SIG-M5 (cell line): ENCODE measurements around the gene SLAIN2.

ENCODE experiments used
- DNase-seq: peaks from one replicate; lab custom pipeline; 2025; lab: John Stamatoyannopoulos, UW

The SLAIN2 gene

GRCh38 chr4:48334236-48334635, 7.1 kb upstream of the SLAIN2 start:
- no peak for DNase-seq

DNA sequence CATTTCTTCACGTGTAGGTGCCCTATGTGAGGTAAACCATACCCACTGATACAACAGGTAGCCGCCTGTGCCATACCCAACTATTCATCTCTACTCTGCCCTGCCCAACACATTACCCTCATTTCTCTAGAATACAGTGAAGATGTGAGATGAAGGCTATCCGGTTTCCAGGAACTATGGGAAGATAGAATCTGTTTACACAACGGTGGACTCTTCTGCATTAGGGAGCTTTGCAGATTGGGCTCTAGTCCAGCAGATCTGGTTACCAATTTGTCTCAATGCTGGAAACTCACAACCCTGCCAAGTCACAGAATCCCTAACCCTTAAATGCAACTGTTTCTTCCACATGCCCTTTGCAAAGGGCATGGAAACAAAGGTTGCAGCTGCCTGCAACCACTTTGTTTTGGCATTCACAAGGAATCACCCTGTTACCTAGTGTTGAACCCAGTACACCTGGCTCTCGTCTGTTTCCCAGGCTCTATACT, 6.4 kb upstream of the SLAIN2 start:
- no peak for DNase-seq

DNA sequence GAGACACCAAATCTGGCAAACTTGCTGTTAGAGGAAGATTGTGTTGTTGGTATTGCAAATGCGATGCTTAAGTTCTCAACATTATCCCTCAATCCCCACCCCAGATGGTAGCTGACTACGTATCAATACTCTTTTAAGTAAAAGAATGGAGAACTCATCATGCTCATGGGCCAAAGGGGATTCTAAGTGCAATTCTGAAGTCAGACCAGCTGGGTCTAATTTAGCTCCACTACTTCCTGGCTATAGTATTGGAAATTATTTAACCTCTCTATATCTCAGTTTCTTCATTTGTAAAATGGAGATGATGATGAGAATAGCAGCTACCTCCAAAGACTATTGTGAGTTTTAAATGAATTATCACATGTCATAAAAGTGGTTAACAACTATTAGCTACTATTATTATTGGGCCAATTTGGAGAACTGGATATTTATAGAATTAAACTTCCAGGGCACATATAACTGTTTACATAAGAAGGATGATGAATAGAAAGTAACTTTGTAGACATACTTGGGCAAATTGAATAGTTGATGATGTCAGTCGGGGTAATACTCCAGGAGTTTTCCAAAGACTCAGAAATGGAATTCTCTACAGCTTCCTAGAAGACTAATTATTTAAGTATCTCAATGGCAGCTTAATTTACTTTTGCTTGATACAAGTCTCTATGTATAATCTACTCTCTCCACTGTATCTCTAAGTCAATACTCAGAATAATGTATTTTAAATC, 5.0 kb upstream of the SLAIN2 start:
- DNase-seq: no peak

DNA sequence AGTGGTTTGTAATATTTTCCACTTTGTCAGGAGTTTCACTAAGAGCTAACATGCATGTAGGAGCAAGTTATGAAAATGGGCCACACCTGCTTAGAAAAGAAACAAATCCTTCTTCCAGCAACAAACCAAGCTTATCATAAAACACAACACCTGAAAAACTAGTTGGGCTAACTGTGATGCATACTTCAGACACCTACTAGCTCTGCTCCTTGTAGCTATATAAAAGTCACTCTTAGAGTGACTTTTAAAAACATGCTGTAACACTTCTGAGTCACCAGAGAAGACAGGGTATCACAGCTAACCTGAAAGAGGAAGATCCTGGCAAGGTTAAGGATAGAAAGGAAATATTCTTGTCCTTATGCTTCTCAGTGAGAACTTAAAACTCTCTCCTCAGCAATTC, 3.6 kb upstream of the SLAIN2 start:
- DNase-seq: peak; percentile 3

DNA sequence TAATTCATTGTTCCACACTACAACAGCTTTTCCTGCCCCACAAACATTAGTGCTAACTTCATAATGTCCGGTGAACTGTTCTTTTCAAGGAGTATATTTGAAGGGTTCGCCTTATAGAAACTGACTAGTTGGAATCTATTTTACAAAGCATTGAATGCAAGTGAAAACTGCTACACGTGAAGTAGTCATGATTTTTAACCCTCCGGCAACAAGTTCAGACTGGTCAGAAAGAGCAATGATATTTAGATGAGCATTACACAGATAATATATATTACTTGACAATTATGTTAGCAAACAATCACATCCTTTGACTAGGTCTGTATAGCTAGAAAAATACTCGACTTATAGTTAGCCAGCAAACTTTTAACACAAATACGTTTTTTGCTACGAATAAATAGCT, 1.7 kb upstream of the SLAIN2 start:
- DNase-seq: no peak

- DNase-seq: peak; percentile 14
Measured at GRCh38 chr4:48340276-48340964, 909 bp upstream of the SLAIN2 start.

DNA sequence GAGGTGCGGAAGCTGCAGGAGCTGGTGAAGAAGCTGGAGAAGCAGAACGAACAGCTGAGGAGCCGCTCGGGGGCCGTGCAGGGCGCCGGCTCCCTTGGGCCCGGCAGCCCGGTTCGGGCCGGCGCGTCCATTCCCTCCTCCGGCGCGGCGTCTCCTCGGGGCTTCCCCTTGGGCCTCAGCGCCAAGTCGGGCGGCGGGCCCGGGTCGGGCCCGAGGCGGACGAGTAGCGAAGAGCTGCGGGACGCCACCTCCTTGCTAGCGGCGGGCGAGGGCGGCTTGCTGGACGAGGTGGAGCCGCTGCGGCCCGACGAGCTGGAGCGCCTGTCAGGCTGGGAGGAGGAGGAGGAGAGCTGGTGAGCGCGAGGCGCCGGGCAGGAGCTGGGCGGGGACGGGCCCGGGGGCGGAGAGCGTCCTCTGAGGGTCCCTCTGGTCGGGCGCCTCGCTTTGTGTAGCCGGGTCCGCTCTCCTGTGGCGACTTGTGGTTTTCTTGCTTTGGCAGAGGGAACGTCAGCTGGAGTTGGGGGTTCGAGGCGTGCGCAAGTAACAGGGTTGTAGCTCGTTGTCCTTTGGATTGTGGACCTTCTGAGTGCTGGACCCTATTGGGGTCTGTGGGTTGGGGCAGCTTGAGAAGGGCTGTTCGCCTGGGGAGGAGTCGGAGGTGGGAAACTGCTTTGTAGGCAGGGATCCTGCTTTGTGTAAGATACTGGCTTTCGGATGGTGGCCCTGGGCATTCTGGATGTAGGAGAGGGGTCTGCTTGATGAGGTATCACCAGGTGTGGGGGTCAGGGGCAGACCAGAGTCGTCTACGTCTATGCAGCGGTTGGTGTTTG, 662 bp downstream of the SLAIN2 start:
- no peak for DNase-seq

- no peak for DNase-seq
Measured at GRCh38 chr4:48342606-48342880, 1.2 kb downstream of the SLAIN2 start.

DNA sequence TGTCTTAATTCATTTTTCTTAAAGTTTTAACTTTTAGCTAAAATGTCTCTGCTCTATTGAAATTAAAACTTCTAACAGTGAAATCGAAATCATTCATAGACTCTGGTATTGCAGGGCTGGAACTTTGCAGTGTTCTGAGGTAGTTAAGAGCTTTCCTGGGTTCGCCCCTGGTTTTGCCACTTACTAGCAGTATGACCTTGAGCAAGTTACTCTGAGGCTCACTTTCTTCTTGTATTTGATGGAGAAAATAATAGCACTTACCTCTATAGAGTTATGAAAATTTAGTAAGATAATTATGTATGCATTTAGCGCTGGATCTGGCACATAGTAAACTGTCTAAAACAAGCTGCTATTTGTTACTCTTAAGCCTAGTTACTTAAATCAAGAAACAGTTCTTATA, 1.7 kb downstream of the SLAIN2 start:
- no peak for DNase-seq

DNA sequence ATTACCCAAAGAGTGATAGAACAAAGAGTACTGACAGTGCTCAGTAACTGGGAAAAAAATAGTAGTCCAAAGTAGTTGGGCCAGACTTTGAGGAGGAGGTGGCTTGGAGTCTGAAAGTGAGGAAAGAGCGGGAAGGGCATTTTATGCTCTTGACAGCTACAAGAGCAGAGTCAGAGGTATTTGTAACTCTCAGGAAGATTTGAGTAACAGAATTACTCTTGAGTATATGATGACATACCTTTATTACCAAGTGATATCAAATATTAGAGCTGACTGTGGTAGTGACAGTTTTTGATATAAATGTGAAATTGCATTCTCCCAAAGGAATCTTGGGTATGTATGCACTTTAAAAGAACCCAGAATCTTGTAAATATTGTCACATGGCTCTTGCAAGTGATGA, 2.2 kb downstream of the SLAIN2 start:
- DNase-seq: no peak

GRCh38 chr4:48345542-48345941, 4.2 kb downstream of the SLAIN2 start:
- DNase-seq: no peak

DNA sequence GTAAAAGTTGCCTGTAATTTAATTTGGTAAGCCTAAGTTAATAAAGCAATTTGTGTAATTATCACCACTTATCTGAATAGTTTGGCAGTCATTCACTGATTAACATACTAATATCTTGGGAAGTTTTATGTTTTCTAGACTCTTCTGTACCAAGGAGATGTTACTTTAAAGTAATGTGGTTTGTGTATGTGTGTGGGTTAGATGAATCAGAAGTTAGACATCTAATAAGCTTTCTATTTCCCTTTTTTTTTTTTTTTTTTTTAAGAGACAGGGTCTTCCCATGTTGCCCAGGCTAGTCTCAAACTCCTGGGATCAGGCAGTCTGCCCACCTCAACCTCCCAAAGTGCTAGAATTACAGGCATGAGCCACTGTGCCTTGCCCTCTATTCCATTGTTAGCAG, 5.3 kb downstream of the SLAIN2 start:
- no peak for DNase-seq

DNA sequence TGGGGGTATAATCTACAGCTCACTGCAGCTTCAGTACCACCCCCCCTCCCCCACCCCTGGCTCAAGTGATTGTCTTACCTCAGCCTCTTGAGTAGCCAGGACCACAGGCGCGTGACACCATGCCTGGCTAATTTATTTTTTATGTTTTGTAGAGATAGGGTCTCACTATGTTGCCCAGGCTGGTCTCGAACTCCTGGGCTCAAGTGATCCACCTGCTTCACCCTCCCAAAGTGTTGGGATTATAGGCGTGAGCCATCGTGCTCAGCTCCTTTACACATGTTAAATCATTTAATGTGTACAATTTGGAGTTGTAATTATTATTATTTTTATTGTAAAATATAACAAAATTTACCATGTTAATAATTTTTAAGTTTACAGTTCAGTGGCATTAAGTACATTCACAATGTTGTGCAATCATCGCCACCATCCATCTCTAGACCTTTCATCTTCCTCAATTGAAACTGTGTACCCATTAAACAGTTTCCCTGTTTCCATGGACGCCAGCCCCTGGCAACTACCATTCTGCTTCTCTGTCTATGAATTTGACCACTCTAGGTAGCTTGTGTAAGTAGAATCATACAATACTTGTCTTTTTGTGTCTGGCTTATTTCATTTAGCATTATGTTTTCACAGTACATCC, 6.1 kb downstream of the SLAIN2 start:
- DNase-seq: no peak

DNA sequence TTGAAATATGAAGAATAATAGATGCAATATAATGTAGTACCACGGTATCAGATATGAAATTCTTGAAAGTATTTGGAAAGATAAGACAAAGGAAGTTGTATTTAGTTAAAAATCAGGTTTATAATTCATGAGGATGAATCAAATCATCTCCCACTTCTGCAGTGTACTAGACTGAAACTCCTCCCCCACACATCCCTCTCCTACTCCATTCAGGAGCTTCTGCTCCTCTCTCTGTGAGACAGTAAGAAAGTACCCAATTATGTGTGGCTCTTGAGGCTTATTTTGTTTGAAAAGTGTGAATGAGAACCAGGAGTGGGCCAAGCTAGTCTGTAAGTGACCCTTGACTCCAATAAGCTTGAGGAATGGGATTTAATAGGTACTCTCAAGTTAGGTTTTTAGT, 9.5 kb downstream of the SLAIN2 start:
- DNase-seq: no peak

DNA sequence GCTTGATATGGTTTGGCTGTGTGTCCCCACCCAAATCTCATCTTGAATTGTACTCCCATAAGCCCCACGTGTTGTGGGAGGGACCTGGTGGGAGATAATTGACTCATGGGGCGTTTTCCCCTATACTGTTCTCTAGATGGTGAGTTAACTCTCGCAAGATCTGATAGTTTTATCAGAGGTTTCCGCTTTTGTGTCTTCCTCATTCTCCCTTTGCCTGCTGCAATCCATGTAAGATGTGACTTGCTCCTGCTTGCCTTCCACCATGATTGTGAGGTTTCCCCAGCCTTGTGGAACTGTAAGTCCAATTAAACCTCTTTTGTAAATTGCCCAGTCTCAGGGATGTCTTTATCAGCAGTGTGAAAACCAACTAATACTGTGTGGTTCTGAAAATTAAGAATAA, 11.5 kb downstream of the SLAIN2 start:
- DNase-seq: no peak

DNA sequence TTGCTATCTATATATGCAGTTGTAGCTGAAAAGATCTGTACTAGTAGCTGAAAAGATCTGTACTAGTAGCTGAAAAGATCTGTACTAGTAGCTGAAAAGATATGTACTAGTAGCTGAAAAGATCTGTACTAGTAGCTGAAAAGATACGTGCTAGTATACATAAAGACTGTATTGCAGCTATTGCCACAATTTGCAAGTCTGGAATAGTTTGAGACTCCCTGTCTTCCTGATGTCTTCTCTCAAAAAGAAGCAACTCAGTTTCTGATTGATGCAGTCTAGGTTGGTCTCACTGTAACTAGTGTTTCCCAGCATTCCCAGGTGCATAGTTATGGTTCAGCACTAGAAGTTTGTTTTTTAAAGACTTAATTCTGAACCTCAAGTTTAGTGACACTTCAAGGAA, 15.0 kb downstream of the SLAIN2 start:
- DNase-seq: no peak

- no peak for DNase-seq
Measured at GRCh38 chr4:48360285-48361011, 19.1 kb downstream of the SLAIN2 start.

- no peak for DNase-seq
Measured at GRCh38 chr4:48361012-48361400, 19.7 kb downstream of the SLAIN2 start.

GRCh38 chr4:48366611-48367010, 25.3 kb downstream of the SLAIN2 start:
- no peak for DNase-seq

- no peak for DNase-seq
Measured at GRCh38 chr4:48367016-48367415, 25.7 kb downstream of the SLAIN2 start.

GRCh38 chr4:48368389-48368788, 27.1 kb downstream of the SLAIN2 start:
- DNase-seq: no peak

DNA sequence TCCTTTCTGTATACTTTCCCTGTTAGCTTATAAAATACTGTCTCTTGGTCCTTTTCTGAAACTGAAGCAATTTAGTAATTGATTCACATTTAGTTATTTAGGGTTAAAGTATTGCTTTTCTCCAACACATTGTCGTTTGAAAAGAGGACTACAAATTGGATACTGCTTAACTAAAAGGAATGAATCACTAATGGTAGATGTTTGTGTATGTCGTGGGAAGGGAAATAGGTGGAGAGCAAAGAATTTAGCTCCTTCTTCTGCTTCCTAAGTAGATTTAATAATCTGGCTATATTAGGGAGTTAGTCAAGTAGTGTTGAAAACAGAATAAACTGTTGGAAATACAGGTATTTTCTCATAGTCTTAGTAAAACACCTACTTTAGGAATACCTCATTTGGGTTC, 27.9 kb downstream of the SLAIN2 start:
- DNase-seq: no peak
